OCI-LY1 (cell line): ENCODE results near the gene ROCK2.

Experiments used
- H2AFZ ChIP-seq: fragments of 200-600 bp; sonication (generic), shearing (Covaris generic); 2 replicates; pipeline ENCODE4 v1.6.0; 2014; ENCODE audit warnings: antibody characterized with exemption, mild to moderate bottlenecking, low read length
- H3F3A ChIP-seq: fragments of 200-600 bp; sonication (generic), shearing (Covaris generic); 2 replicates; pipeline ENCODE4 v1.6.0; 2014; ENCODE audit warnings: mild to moderate bottlenecking, antibody characterized with exemption, low read length, moderate library complexity; ENCODE audit not compliant: insufficient read depth
- H3K27ac ChIP-seq: fragments of 200-600 bp; sonication (generic); 2 replicates; pipeline ENCODE4 v1.5.1; 2014; ENCODE audit warnings: low read length, mixed run types, mild to moderate bottlenecking, low read depth; ENCODE audit not compliant: poor library complexity, severe bottlenecking
- H3K27me3 ChIP-seq: fragments of 200-600 bp; sonication (generic); 2 replicates; pipeline ENCODE4 v1.6.0; 2014; ENCODE audit warnings: antibody characterized with exemption, mild to moderate bottlenecking, low read length, moderate library complexity; ENCODE audit not compliant: insufficient read depth
- H3K36me3 ChIP-seq: fragments of 200-600 bp; sonication (generic); 2 replicates; pipeline ENCODE4 v1.6.1; 2014; ENCODE audit warnings: mild to moderate bottlenecking, antibody characterized with exemption, low read length, moderate library complexity, mixed read lengths; ENCODE audit not compliant: insufficient read depth
- H3K4me1 ChIP-seq: fragments of 200-600 bp; sonication (generic); 2 replicates; pipeline ENCODE4 v1.5.1; 2014; ENCODE audit warnings: mild to moderate bottlenecking, low read length, moderate library complexity; ENCODE audit not compliant: insufficient read depth, severe bottlenecking
- H3K4me2 ChIP-seq: fragments of 200-600 bp; sonication (generic), shearing (Covaris generic); 2 replicates; pipeline ENCODE4 v1.6.1; 2014; ENCODE audit warnings: low read length
- H3K4me3 ChIP-seq: fragments of 200-600 bp; sonication (generic); 2 replicates; pipeline ENCODE4 v1.5.1; 2014; ENCODE audit warnings: low read length, low read depth, mild to moderate bottlenecking, mixed read lengths; ENCODE audit not compliant: poor library complexity, severe bottlenecking
- H3K79me2 ChIP-seq: fragments of 200-600 bp; shearing (Covaris generic); 2 replicates; pipeline ENCODE4 v1.6.1; 2016; ENCODE audit warnings: mixed run types, low read length, mixed read lengths; ENCODE audit not compliant: insufficient read depth
- H3K9ac ChIP-seq: fragments of 200-600 bp; sonication (generic), shearing (Covaris generic); 2 replicates; pipeline ENCODE4 v1.6.1; 2014; ENCODE audit warnings: mild to moderate bottlenecking, low read length, mixed read lengths
- H3K9me2 ChIP-seq: fragments of 200-600 bp; sonication (generic), shearing (Covaris generic); 2 replicates; pipeline ENCODE4 v1.6.1; 2014; ENCODE audit warnings: low read depth, mild to moderate bottlenecking, low read length, mixed read lengths
- H3K9me3 ChIP-seq: fragments of 200-600 bp; shearing (Covaris generic); 2 replicates; pipeline ENCODE4 v1.6.1; 2014; ENCODE audit warnings: low read length, mixed read lengths
- H4K20me1 ChIP-seq: fragments of 200-600 bp; sonication (generic), shearing (Covaris generic); 2 replicates; pipeline ENCODE4 v1.6.0; 2016; ENCODE audit warnings: mild to moderate bottlenecking, low read length; ENCODE audit not compliant: insufficient read depth
- EZH2 ChIP-seq: fragments of 200-600 bp; sonication (generic), shearing (Covaris generic); IDR thresholded peaks from 2 replicates; pipeline ENCODE4 v1.8.0; 2017; ENCODE audit warnings: borderline replicate concordance, mixed run types, mild to moderate bottlenecking, antibody characterized with exemption, low read length, moderate library complexity, mixed read lengths
- TF ChIP-seq, protein P1 (sequence below): fragments of 200-600 bp; sonication (generic), shearing (Covaris generic); IDR thresholded peaks from 2 replicates; pipeline ENCODE4 v1.5.1; 2017; ENCODE audit warnings: mild to moderate bottlenecking, antibody characterized with exemption, low read length, moderate library complexity, mixed read lengths

The ROCK2 gene

DNA sequence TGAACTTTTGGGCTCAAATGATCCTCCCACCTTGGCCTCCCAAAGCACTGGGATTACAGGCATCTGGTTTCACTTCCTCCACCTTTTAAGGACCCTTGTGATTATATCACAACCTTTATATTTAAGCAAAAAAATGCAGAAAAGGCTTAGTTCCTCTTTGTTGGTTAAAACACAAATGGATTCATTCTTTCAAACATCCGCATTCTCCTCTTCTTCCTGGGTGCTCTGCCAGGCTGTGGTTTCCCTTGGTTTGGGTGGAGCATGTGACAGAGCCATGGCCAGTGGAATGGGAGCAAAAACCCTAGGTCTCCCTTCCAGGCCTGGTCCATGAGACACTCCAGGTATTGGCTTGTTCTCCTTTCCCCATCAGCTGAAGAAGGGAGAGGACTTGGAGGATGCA, 199.1 kb downstream of the ROCK2 start:
- Histone ChIP-seq H3K36me3 (no peaks in the 10 kb centered on the region; the same call in 1 of the 2 replicates), H3K9me2 (no peaks in the 10 kb centered on the region), H3K9ac (no peak overlapping the region), H3K9me3 (0 out of 2 replicates have a peak, but pooled peaks cover 2% of the 10 kb centered on the region), H3K4me1 (no peaks in the 10 kb centered on the region), H4K20me1 (no peaks in the 10 kb centered on the region), H3F3A (no peaks in the 10 kb centered on the region), H3K4me3 (no peak overlapping the region), H3K4me2 (no peak overlapping the region), H3K79me2 (no peaks in the 10 kb centered on the region), H3K27me3 (no peaks in the 10 kb centered on the region), H2AFZ (no peak overlapping the region), H3K27ac (no peak overlapping the region)
- TF ChIP-seq EZH2 = no peak
- TF ChIP-seq, protein P1, sequence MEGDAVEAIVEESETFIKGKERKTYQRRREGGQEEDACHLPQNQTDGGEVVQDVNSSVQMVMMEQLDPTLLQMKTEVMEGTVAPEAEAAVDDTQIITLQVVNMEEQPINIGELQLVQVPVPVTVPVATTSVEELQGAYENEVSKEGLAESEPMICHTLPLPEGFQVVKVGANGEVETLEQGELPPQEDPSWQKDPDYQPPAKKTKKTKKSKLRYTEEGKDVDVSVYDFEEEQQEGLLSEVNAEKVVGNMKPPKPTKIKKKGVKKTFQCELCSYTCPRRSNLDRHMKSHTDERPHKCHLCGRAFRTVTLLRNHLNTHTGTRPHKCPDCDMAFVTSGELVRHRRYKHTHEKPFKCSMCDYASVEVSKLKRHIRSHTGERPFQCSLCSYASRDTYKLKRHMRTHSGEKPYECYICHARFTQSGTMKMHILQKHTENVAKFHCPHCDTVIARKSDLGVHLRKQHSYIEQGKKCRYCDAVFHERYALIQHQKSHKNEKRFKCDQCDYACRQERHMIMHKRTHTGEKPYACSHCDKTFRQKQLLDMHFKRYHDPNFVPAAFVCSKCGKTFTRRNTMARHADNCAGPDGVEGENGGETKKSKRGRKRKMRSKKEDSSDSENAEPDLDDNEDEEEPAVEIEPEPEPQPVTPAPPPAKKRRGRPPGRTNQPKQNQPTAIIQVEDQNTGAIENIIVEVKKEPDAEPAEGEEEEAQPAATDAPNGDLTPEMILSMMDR = no peak

DNA sequence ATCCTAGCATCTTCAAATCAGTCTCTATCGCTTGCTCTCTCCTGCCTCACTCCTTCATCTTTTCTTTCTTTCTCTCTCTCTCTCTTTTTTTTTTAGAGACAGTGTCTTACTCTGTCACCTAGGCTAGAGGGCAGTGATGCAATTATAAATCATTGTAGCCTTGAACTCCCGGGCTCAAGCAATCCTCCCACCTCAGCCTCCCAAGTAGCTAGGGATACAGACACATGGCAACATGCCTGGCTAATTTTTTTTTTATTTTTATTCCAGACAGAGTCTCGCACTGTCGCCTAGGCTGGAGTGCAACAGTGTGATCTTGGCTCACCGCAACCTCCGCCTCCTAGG, 199.7 kb downstream of the ROCK2 start:
- no peak overlapping the region for H3K4me2 ChIP-seq
- H3K4me1 ChIP-seq = no peaks in the 10 kb centered on the region
- no peaks in the 10 kb centered on the region; the same call in 1 of the 2 replicates for H3K36me3 ChIP-seq
- no peaks in the 10 kb centered on the region for H3F3A ChIP-seq
- no peaks in the 10 kb centered on the region for H3K9me2 ChIP-seq
- no peaks in the 10 kb centered on the region for H3K27me3 ChIP-seq
- no peak overlapping the region for H2AFZ ChIP-seq
- H4K20me1 ChIP-seq = no peaks in the 10 kb centered on the region
- H3K9ac ChIP-seq = no peak overlapping the region
- H3K79me2 ChIP-seq = no peaks in the 10 kb centered on the region
- H3K4me3 ChIP-seq = no peak overlapping the region
- TF ChIP-seq, protein P1 = no peak
- TF ChIP-seq EZH2 = no peak
- 0 out of 2 replicates have a peak, but pooled peaks cover 2% of the 10 kb centered on the region for H3K9me3 ChIP-seq
- no peak overlapping the region for H3K27ac ChIP-seq

DNA sequence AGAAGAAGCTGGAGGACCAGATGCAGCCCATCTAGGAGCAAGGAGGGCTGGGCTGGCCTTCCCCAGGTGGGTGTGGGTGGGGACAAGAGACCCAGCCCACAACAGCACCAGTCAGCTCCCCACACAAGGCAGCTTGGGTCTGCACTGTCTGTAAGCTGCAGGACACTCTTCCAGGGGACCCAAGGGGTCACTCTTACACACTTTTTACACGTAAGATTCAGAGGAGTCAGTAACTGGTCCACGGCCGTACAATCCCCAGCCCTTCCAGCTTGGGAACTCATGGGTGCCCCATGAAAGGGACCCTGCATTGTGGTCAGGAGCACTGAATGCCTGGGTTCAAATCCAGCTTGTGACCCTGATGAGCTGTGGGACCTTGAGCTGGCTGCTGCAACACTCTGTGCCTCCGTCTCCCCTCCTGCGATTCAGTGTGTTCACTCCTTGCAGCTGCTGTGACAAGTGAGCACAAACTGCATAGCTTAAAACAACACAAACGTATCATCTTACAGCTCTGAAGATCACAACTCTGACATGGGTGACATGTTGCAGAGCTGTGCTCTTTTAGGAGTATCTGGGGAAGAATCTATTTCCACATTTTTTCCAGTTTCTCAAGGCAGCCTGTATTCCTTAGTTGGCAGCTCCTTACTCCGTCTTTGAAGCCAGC, 200.2 kb downstream of the ROCK2 start:
- Histone ChIP-seq H4K20me1 (no peaks in the 10 kb centered on the region), H3K79me2 (no peaks in the 10 kb centered on the region), H3K27ac (no peak overlapping the region), H3K27me3 (no peaks in the 10 kb centered on the region), H3K4me3 (no peak overlapping the region), H3K9me2 (no peaks in the 10 kb centered on the region), H3K9me3 (0 out of 2 replicates have a peak, but pooled peaks cover 2% of the 10 kb centered on the region), H3K36me3 (no peaks in the 10 kb centered on the region; the same call in 1 of the 2 replicates), H3K9ac (no peak overlapping the region), H3K4me2 (no peak overlapping the region), H3F3A (no peaks in the 10 kb centered on the region), H3K4me1 (no peaks in the 10 kb centered on the region), H2AFZ (no peak overlapping the region)
- TF ChIP-seq EZH2 = no peak
- TF ChIP-seq, protein P1 = no peak
